Measurements from ENCODE around the gene ADARB2. TPM values are rescaled to one million over a fixed set of nuclear protein-coding genes. Genes with fewer than 3 reads are reported as not detected.
"Not testable (repeated sequence)": the region's sequence is repeated elsewhere in the genome, so short reads cannot be mapped to it uniquely, and the experiment has no call there.

Gene ADARB2
- total RNA-seq, 4 donors from 2014 or later: 0.32 to 1.6 (median 0.80) TPM

GRCh38 chr10:1625079-1625478 is 112.2 kb downstream of the ADARB2 start:
- TF ChIP-seq CTCF (IDR thresholded peaks at IDR 0.05): no peak
- TF ChIP-seq EP300 (IDR thresholded peaks at IDR 0.05): no peak
- no peak for TF ChIP-seq POLR2A (IDR thresholded peaks at IDR 0.05)
- no peak for TF ChIP-seq POLR2AphosphoS5 (IDR thresholded peaks at IDR 0.05)
- Histone ChIP-seq H3K4me1 (no peaks in the 10 kb centered on the region), H3K27ac (no peak overlapping the region), H3K36me3 (no peaks in the 10 kb centered on the region), H3K9me3 (peaks cover 4% of the 10 kb centered on the region), H3K27me3 (no peaks in the 10 kb centered on the region), H3K4me3 (no peak overlapping the region)
- DNase-seq (ENCODE audit: low spot score in 2 of 2): no peak
- 82% methylated on average over 9 of the region's 9 CpGs for WGBS

GRCh38 chr10:1624240-1624639 is 113.1 kb downstream of the ADARB2 start:
- 78% methylated on average over 12 of the region's 12 CpGs for WGBS
- Histone ChIP-seq H3K36me3 (no peaks in the 10 kb centered on the region), H3K27me3 (no peaks in the 10 kb centered on the region), H3K9me3 (peaks cover 7% of the 10 kb centered on the region), H3K27ac (no peak overlapping the region), H3K4me1 (no peaks in the 10 kb centered on the region), H3K4me3 (no peak overlapping the region)
- no peak for TF ChIP-seq POLR2A (IDR thresholded peaks at IDR 0.05)
- TF ChIP-seq POLR2AphosphoS5 (IDR thresholded peaks at IDR 0.05): no peak
- no peak for TF ChIP-seq EP300 (IDR thresholded peaks at IDR 0.05)
- TF ChIP-seq CTCF (IDR thresholded peaks at IDR 0.05): no peak
- no peak for DNase-seq (ENCODE audit: low spot score in 2 of 2)

- no peak overlapping the region for H3K27ac ChIP-seq
- H3K27me3 ChIP-seq: no peaks in the 10 kb centered on the region
- peaks cover 3% of the 10 kb centered on the region for H3K9me3 ChIP-seq
- TF ChIP-seq POLR2A (IDR thresholded peaks at IDR 0.05) (no peak), EP300 (IDR thresholded peaks at IDR 0.05) (no peak), CTCF (IDR thresholded peaks at IDR 0.05) (no peak), POLR2AphosphoS5 (IDR thresholded peaks at IDR 0.05) (no peak)
- no peaks in the 10 kb centered on the region for H3K4me1 ChIP-seq
- DNase-seq (ENCODE audit: low spot score in 2 of 2): no peak
- H3K36me3 ChIP-seq: no peaks in the 10 kb centered on the region
- H3K4me3 ChIP-seq: no peak overlapping the region
These were observed 116.5 kb downstream of the ADARB2 start for GRCh38 chr10:1620803-1621202.

- DNase-seq (ENCODE audit: low spot score in 2 of 2); H3K27ac ChIP-seq; H3K4me1 ChIP-seq; H3K4me3 ChIP-seq; H3K36me3 ChIP-seq; H3K9me3 ChIP-seq; H3K27me3 ChIP-seq: not testable (repeated sequence)
- WGBS: 52% methylated on average over 6 of the region's 13 CpGs
These were observed 119.7 kb downstream of the ADARB2 start for GRCh38 chr10:1617376-1618317.

GRCh38 chr10:1616701-1617100 is 120.6 kb downstream of the ADARB2 start:
- not testable (repeated sequence) for H3K4me1 ChIP-seq; H3K9me3 ChIP-seq; H3K4me3 ChIP-seq; DNase-seq (ENCODE audit: low spot score in 2 of 2); H3K27ac ChIP-seq; H3K27me3 ChIP-seq; H3K36me3 ChIP-seq
- WGBS: 40% methylated on average over 1 of the region's 9 CpGs

GRCh38 chr10:1615186-1615954 is 122.0 kb downstream of the ADARB2 start:
- H3K9me3 ChIP-seq: peaks cover 3% of the 10 kb centered on the region
- no peak overlapping the region for H3K4me3 ChIP-seq
- WGBS: 79% methylated on average over 9 of the region's 12 CpGs
- no peak overlapping the region for H3K27ac ChIP-seq
- no peak for TF ChIP-seq EP300 (IDR thresholded peaks at IDR 0.05)
- no peak for TF ChIP-seq CTCF (IDR thresholded peaks at IDR 0.05)
- peaks cover 11% of the 10 kb centered on the region for H3K27me3 ChIP-seq
- no peaks in the 10 kb centered on the region for H3K4me1 ChIP-seq
- H3K36me3 ChIP-seq: no peaks in the 10 kb centered on the region
- no peak for DNase-seq (ENCODE audit: low spot score in 2 of 2)

All from suprapubic skin (tissue), 4 donors.